GM12891 (cell line): ENCODE data around the gene FANCI.

Experiments used
- POLR2A ChIP-seq: IDR thresholded peaks from 2 replicates; pipeline ENCODE4 v1.6.1; 2011; ENCODE audit warnings: low read depth, low read length, control low read depth
- POLR2AphosphoS5 ChIP-seq: IDR thresholded peaks from 2 replicates; pipeline ENCODE4 v1.6.1; 2011; ENCODE audit warnings: low read depth, low read length, control low read depth

GRCh38 chr15:89226359-89227221 is 17.2 kb upstream of the FANCI start:
- no peak for TF ChIP-seq POLR2A
- no peak for TF ChIP-seq POLR2AphosphoS5
